ENCODE data around the gene SLC49A3. TPM values are rescaled to one million over a fixed set of nuclear protein-coding genes. Genes with fewer than 3 reads are reported as not detected.
A peak's percentile ranks its signal among the peaks of the same experiment; 100 is the strongest.

Gene SLC49A3
- total RNA-seq, 2 experiments from 2014 or later, result 0.22 to 0.91 TPM

GRCh38 chr4:709348-709747, 20.4 kb upstream of the SLC49A3 start:
- Histone ChIP-seq H3K36me3 (ENCODE audit: insufficient read depth, low read length) (peaks cover 14% of the 10 kb centered on the region), H3K27ac (ENCODE audit: low read depth in 1 of 2, low read length in 2 of 2) (no peak overlapping the region), H3K9me3 (ENCODE audit: control insufficient read depth in 1 of 2, insufficient read depth in 1 of 2, low read length in 2 of 2) (no peaks in the 10 kb centered on the region), H3K4me1 (ENCODE audit: insufficient read depth, low read length) (peaks cover 42% of the 10 kb centered on the region), H3K4me3 (ENCODE audit: low read length) (no peak overlapping the region), H3K27me3 (ENCODE audit: control insufficient read depth in 1 of 2, insufficient read depth in 2 of 2, low read length in 2 of 2) (no peaks in the 10 kb centered on the region)
- no peak for ATAC-seq (ENCODE audit: poor library complexity)
- Mint-ChIP-seq H3K4me1 (ENCODE audit: low read depth) (peaks cover 37% of the 10 kb centered on the region), H3K9me3 (no peaks in the 10 kb centered on the region), H3K27me3 (no peaks in the 10 kb centered on the region), H3K27ac (peak overlapping the region; percentile 36), H3K36me3 (ENCODE audit: low read depth) (no peaks in the 10 kb centered on the region), H3K4me3 (peak overlapping the region; percentile 69)
- intact Hi-C loops (cut with DNase I, micrococcal nuclease), result no loop called here
- no peak for DNase-seq
- ChIA-PET POLR2A (interaction anchor here (1.1 kb wide), 1 partner anchor 35 kb away, joined by 3 read pairs; the partner anchor contains the start of genes ATP5ME and MYL5), CTCF (interaction anchor here (0.8 kb wide), 1 partner anchor 33 kb away, joined by 3 read pairs; no protein-coding TSS in a partner anchor)
- TF ChIP-seq, protein P1, sequence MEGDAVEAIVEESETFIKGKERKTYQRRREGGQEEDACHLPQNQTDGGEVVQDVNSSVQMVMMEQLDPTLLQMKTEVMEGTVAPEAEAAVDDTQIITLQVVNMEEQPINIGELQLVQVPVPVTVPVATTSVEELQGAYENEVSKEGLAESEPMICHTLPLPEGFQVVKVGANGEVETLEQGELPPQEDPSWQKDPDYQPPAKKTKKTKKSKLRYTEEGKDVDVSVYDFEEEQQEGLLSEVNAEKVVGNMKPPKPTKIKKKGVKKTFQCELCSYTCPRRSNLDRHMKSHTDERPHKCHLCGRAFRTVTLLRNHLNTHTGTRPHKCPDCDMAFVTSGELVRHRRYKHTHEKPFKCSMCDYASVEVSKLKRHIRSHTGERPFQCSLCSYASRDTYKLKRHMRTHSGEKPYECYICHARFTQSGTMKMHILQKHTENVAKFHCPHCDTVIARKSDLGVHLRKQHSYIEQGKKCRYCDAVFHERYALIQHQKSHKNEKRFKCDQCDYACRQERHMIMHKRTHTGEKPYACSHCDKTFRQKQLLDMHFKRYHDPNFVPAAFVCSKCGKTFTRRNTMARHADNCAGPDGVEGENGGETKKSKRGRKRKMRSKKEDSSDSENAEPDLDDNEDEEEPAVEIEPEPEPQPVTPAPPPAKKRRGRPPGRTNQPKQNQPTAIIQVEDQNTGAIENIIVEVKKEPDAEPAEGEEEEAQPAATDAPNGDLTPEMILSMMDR (IDR thresholded peaks at IDR 0.05), result no peak

GRCh38 chr4:708631-708933, 19.6 kb upstream of the SLC49A3 start:
- DNase-seq, result no peak
- no peaks in the 10 kb centered on the region for H3K36me3 Mint-ChIP-seq (ENCODE audit: low read depth)
- H3K9me3 Mint-ChIP-seq, result no peaks in the 10 kb centered on the region
- H3K4me3 ChIP-seq (ENCODE audit: low read length), result no peak overlapping the region
- peak overlapping the region; percentile 54 for H3K27ac Mint-ChIP-seq
- peaks cover 39% of the 10 kb centered on the region for H3K4me1 ChIP-seq (ENCODE audit: insufficient read depth, low read length)
- ATAC-seq (ENCODE audit: poor library complexity), result no peak
- peaks cover 11% of the 10 kb centered on the region for H3K36me3 ChIP-seq (ENCODE audit: insufficient read depth, low read length)
- no peaks in the 10 kb centered on the region for H3K27me3 Mint-ChIP-seq
- intact Hi-C loops (cut with DNase I, micrococcal nuclease), result no loop called here
- ChIA-PET CTCF (no interaction called here), POLR2A (no interaction called here)
- no peaks in the 10 kb centered on the region for H3K27me3 ChIP-seq (ENCODE audit: control insufficient read depth in 1 of 2, insufficient read depth in 2 of 2, low read length in 2 of 2)
- TF ChIP-seq, protein P1 (IDR thresholded peaks at IDR 0.05), result no peak
- no peak overlapping the region for H3K27ac ChIP-seq (ENCODE audit: low read depth in 1 of 2, low read length in 2 of 2)
- H3K4me1 Mint-ChIP-seq (ENCODE audit: low read depth), result peaks cover 37% of the 10 kb centered on the region
- no peaks in the 10 kb centered on the region for H3K9me3 ChIP-seq (ENCODE audit: control insufficient read depth in 1 of 2, insufficient read depth in 1 of 2, low read length in 2 of 2)
- H3K4me3 Mint-ChIP-seq, result peak overlapping the region; percentile 59

DNA sequence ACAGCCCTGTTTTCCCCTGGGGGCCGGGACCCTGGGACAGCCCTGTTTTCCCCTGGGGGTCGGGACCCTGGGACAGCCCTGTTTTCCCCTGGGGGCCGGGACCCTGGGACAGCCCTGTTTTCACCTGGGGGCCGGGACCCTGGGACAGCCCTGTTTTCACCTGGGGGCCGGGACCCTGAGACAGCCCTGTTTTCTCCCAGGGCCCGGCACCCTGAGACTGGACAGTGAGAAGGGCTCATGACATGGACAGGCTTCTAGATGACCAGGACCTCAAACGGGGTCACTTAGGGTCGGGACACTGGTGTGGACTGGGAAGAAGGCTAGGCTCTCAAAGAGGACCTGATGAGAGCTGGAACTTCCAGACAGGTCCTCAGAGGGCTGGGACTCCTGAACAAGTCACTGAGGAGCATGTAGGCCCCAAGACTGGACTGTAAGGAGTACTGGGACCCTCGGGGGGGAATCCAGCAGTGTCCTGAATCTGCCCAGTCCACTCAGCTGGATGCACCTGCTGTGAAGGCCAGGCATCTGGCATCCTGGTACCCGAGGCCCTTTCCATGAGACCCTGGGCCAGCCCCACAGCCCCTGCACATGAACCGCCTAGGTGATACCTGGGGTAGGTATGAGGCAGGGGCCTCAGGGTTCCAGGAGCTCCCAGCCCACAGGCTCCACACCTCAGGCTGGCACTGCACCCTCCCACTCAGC, 19.1 kb upstream of the SLC49A3 start:
- DNase-seq (no peak), ATAC-seq (ENCODE audit: poor library complexity) (no peak)
- Histone ChIP-seq H3K9me3 (ENCODE audit: control insufficient read depth in 1 of 2, insufficient read depth in 1 of 2, low read length in 2 of 2) (no peaks in the 10 kb centered on the region), H3K27me3 (ENCODE audit: control insufficient read depth in 1 of 2, insufficient read depth in 2 of 2, low read length in 2 of 2) (no peaks in the 10 kb centered on the region), H3K4me1 (ENCODE audit: insufficient read depth, low read length) (peaks cover 39% of the 10 kb centered on the region), H3K36me3 (ENCODE audit: insufficient read depth, low read length) (peaks cover 11% of the 10 kb centered on the region), H3K4me3 (ENCODE audit: low read length) (no peak overlapping the region), H3K27ac (ENCODE audit: low read depth in 1 of 2, low read length in 2 of 2) (no peak overlapping the region)
- Mint-ChIP-seq H3K4me3 (peak overlapping the region; percentile 66), H3K27me3 (no peaks in the 10 kb centered on the region), H3K4me1 (ENCODE audit: low read depth) (peaks cover 37% of the 10 kb centered on the region), H3K27ac (no peak overlapping the region), H3K36me3 (ENCODE audit: low read depth) (no peaks in the 10 kb centered on the region), H3K9me3 (no peaks in the 10 kb centered on the region)
- intact Hi-C loops (cut with DNase I, micrococcal nuclease), result no loop called here
- ChIA-PET POLR2A (no interaction called here), CTCF (no interaction called here)
- TF ChIP-seq, protein P1 (IDR thresholded peaks at IDR 0.05), result no peak
